Neural progenitor cell (in vitro differentiated cells): ENCODE data around the gene ZNF20.

ENCODE experiments used
- EZH2 ChIP-seq: fragments of 200-600 bp; sonication (generic); IDR thresholded peaks from 2 replicates; pipeline ENCODE4 v1.6.1; 2017; ENCODE audit warnings: antibody characterized with exemption, mild to moderate bottlenecking, moderate library complexity
- TF ChIP-seq, protein P1 (sequence below): fragments of 200-600 bp; sonication (generic); IDR thresholded peaks from 2 replicates; pipeline ENCODE4 v1.5.1; 2017; ENCODE audit warnings: antibody characterized with exemption, mild to moderate bottlenecking

DNA sequence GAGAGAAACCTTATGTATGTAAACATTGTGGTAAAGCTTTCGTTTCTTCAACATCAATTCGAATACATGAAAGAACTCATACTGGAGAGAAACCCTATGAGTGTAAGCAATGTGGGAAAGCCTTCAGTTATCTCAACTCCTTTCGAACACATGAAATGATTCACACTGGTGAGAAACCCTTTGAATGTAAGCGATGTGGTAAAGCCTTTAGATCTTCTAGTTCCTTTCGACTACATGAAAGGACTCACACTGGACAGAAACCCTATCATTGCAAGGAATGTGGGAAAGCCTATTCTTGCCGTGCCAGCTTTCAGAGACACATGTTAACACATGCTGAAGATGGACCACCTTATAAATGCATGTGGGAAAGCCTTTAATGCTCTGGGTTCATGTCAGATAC, 47.5 kb upstream of the ZNF20 start:
- TF ChIP-seq, protein P1, sequence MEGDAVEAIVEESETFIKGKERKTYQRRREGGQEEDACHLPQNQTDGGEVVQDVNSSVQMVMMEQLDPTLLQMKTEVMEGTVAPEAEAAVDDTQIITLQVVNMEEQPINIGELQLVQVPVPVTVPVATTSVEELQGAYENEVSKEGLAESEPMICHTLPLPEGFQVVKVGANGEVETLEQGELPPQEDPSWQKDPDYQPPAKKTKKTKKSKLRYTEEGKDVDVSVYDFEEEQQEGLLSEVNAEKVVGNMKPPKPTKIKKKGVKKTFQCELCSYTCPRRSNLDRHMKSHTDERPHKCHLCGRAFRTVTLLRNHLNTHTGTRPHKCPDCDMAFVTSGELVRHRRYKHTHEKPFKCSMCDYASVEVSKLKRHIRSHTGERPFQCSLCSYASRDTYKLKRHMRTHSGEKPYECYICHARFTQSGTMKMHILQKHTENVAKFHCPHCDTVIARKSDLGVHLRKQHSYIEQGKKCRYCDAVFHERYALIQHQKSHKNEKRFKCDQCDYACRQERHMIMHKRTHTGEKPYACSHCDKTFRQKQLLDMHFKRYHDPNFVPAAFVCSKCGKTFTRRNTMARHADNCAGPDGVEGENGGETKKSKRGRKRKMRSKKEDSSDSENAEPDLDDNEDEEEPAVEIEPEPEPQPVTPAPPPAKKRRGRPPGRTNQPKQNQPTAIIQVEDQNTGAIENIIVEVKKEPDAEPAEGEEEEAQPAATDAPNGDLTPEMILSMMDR, result no peak
- no peak for TF ChIP-seq EZH2
